IMR-90 (cell line): Measurements from ENCODE around the gene GOLGA6A. TPM values are rescaled to one million over a fixed set of nuclear protein-coding genes. Genes with fewer than 3 reads are reported as not detected.

Experiments used
- ATAC-seq: fragments of 200-7000 bp; cut with Tn5 transposase; 2 replicates; pipeline ENCODE4 v1.9.1; 2020; ENCODE audit warnings: low read depth, mild to moderate bottlenecking, moderate library complexity
- BruUV-seq: library from RNA; stranded (reverse); fragments of 400-500 nt; replicated peaks from 2 replicates; lab custom pipeline; 2021; lab: Mats Ljungman, UMichigan
- CTCF ChIA-PET: fragments of 300-600 bp; formaldehyde crosslinking; extraction: SDS; loops from one replicate; lab custom pipeline; 2021; ENCODE audit warnings: antibody characterized with exemption; lab: Yijun Ruan, JAX
- POLR2A ChIA-PET: fragments of 300-600 bp; sonication (Branson Sonifier 250); formaldehyde crosslinking; loops from one replicate; lab custom pipeline; 2022; ENCODE audit warnings: antibody characterized with exemption; ENCODE audit not compliant: unreplicated experiment; lab: Charles Lee
- DNase-seq: peaks from one replicate; pipeline ENCODE4 v3.0.0; 2013
- H2AFZ ChIP-seq: replicated peaks from 2 replicates; pipeline ENCODE3; 2013; ENCODE audit warnings: low read length, mild to moderate bottlenecking; ENCODE audit not compliant: poor library complexity
- H2AK5ac ChIP-seq: 2 replicates; pipeline ENCODE4 v1.6.1; 2013; ENCODE audit warnings: low read depth, low read length, inconsistent platforms
- H2AK9ac ChIP-seq: replicated peaks from 2 replicates; pipeline ENCODE3; 2013; ENCODE audit warnings: mild to moderate bottlenecking, low read depth, low read length, moderate library complexity; ENCODE audit not compliant: poor library complexity
- H2BK120ac ChIP-seq: 2 replicates; pipeline ENCODE4 v1.6.1; 2013; ENCODE audit warnings: low read depth, low read length, inconsistent platforms
- H2BK15ac ChIP-seq: 3 replicates; pipeline ENCODE4 v1.6.1; 2013; ENCODE audit warnings: low read depth, low read length, inconsistent platforms
- H2BK20ac ChIP-seq: 2 replicates; pipeline ENCODE4 v1.6.1; 2013; ENCODE audit warnings: low read depth, mild to moderate bottlenecking, inconsistent platforms, low read length, moderate library complexity
- H2BK5ac ChIP-seq: 2 replicates; pipeline ENCODE4 v1.6.1; 2013; ENCODE audit warnings: mild to moderate bottlenecking, low read depth, low read length, inconsistent platforms; ENCODE audit not compliant: poor library complexity, severe bottlenecking
- H3K14ac ChIP-seq: replicated peaks from 2 replicates; pipeline ENCODE4 v1.6.1; 2013; ENCODE audit warnings: low read depth, low read length, inconsistent platforms
- H3K18ac ChIP-seq: 2 replicates; pipeline ENCODE4 v1.6.1; 2013; ENCODE audit warnings: low read depth, low read length, control low read depth
- H3K23ac ChIP-seq: 2 replicates; pipeline ENCODE4 v1.6.1; 2013; ENCODE audit warnings: low read depth, low read length, inconsistent platforms
- H3K27ac ChIP-seq: 2 replicates; pipeline ENCODE4 v1.5.1; 2013; ENCODE audit warnings: mild to moderate bottlenecking, control low read depth, low read length; ENCODE audit not compliant: insufficient read depth
- H3K27me3 ChIP-seq: 2 replicates; pipeline ENCODE4 v1.6.1; 2013; ENCODE audit warnings: low read length; ENCODE audit not compliant: control insufficient read depth, insufficient read depth
- H3K36me3 ChIP-seq: 2 replicates; pipeline ENCODE4 v1.6.1; 2013; ENCODE audit warnings: low read length, mixed read lengths; ENCODE audit not compliant: control insufficient read depth, insufficient read depth
- H3K4ac ChIP-seq: 2 replicates; pipeline ENCODE4 v1.6.1; 2013; ENCODE audit warnings: low read depth, low read length, inconsistent platforms
- H3K4me1 ChIP-seq: 2 replicates; pipeline ENCODE4 v1.6.1; 2013; ENCODE audit warnings: low read length, mixed read lengths; ENCODE audit not compliant: control insufficient read depth, insufficient read depth
- H3K4me2 ChIP-seq: 2 replicates; pipeline ENCODE4 v1.6.1; 2013; ENCODE audit warnings: low read depth, mild to moderate bottlenecking, control low read depth, low read length, moderate library complexity
- H3K4me3 ChIP-seq: 2 replicates; pipeline ENCODE4 v1.5.1; 2013; ENCODE audit warnings: low read depth, mild to moderate bottlenecking, control low read depth, low read length, moderate library complexity; ENCODE audit not compliant: insufficient read depth
- H3K56ac ChIP-seq: 2 replicates; pipeline ENCODE4 v1.6.1; 2013; ENCODE audit warnings: low read length, inconsistent platforms; ENCODE audit not compliant: insufficient read depth; ENCODE audit errors: extremely low read depth
- H3K79me1 ChIP-seq, 2 experiments: 2 replicates each; pipeline ENCODE4 v1.6.1; 2013; ENCODE audit warnings: low read length in 2 of 2, inconsistent platforms in 1 of 2, low read depth in 1 of 2
- H3K9ac ChIP-seq: 2 replicates; pipeline ENCODE4 v1.6.1; 2013; ENCODE audit warnings: low read depth, low read length, control low read depth
- H3K9me1 ChIP-seq: 2 replicates; pipeline ENCODE4 v1.6.1; 2013; ENCODE audit warnings: low read length, inconsistent platforms; ENCODE audit not compliant: insufficient read depth
- H3K9me3 ChIP-seq: 2 replicates; pipeline ENCODE4 v1.6.1; 2013; ENCODE audit warnings: low read length; ENCODE audit not compliant: control insufficient read depth, insufficient read depth
- H4K20me1 ChIP-seq: 2 replicates; pipeline ENCODE4 v1.6.1; 2013; ENCODE audit warnings: low read length, inconsistent platforms; ENCODE audit not compliant: insufficient read depth
- H4K5ac ChIP-seq: 2 replicates; pipeline ENCODE4 v1.6.1; 2013; ENCODE audit warnings: mild to moderate bottlenecking, low read depth, low read length, control low read depth
- H4K8ac ChIP-seq, 2 experiments: 2 replicates each; pipeline ENCODE4 v1.6.1; 2013; ENCODE audit warnings: low read depth in 2 of 2, low read length in 2 of 2, control low read depth in 1 of 2, inconsistent platforms in 1 of 2
- H4K91ac ChIP-seq: 2 replicates; pipeline ENCODE4 v1.6.1; 2013; ENCODE audit warnings: low read depth, low read length, inconsistent platforms; ENCODE audit not compliant: insufficient read depth
- BHLHE40 ChIP-seq: fragments of 150-350 bp; IDR thresholded peaks from 2 replicates; pipeline ENCODE4 v1.6.1; 2016; ENCODE audit warnings: mild to moderate bottlenecking, low read depth, low read length
- CEBPB ChIP-seq: IDR thresholded peaks from 2 replicates; pipeline ENCODE4 v1.6.1; 2012; ENCODE audit warnings: low read depth, low read length, improper control_type of control experiment
- CHD1 ChIP-seq: IDR thresholded peaks from 2 replicates; pipeline ENCODE4 v1.6.1; 2012; ENCODE audit warnings: low read depth, low read length, improper control_type of control experiment
- CTCF ChIP-seq: conservative IDR thresholded peaks from 2 replicates; pipeline ENCODE4 v1.5.1; 2012; ENCODE audit warnings: mild to moderate bottlenecking, low read depth, low read length, improper control_type of control experiment
- ELK1 ChIP-seq: fragments of 150-350 bp; IDR thresholded peaks from 2 replicates; pipeline ENCODE4 v1.6.1; 2016; ENCODE audit warnings: low read depth, mild to moderate bottlenecking, low read length, moderate library complexity, borderline replicate concordance
- FOS ChIP-seq: fragments of 150-350 bp; IDR thresholded peaks from 2 replicates; pipeline ENCODE4 v1.6.1; 2016; ENCODE audit warnings: low read depth, low read length
- MAFK ChIP-seq: IDR thresholded peaks from 2 replicates; pipeline ENCODE4 v1.6.1; 2012; ENCODE audit warnings: low read depth, low read length, improper control_type of control experiment
- MAZ ChIP-seq: IDR thresholded peaks from 2 replicates; pipeline ENCODE4 v1.6.1; 2012; ENCODE audit warnings: low read depth, mild to moderate bottlenecking, low read length, improper control_type of control experiment, moderate library complexity, borderline replicate concordance
- MXI1 ChIP-seq: IDR thresholded peaks from 2 replicates; pipeline ENCODE4 v1.6.1; 2012; ENCODE audit warnings: low read depth, mild to moderate bottlenecking, low read length, moderate library complexity, borderline replicate concordance
- NFE2L2 ChIP-seq: fragments of 150-350 bp; IDR thresholded peaks from 2 replicates; pipeline ENCODE4 v1.6.1; 2016; ENCODE audit warnings: low read depth, mild to moderate bottlenecking, low read length
- POLR2A ChIP-seq: IDR thresholded peaks from 2 replicates; pipeline ENCODE4 v1.6.1; 2012; ENCODE audit warnings: mild to moderate bottlenecking, low read depth, low read length
- RAD21 ChIP-seq: IDR thresholded peaks from 2 replicates; pipeline ENCODE4 v1.6.1; 2012; ENCODE audit warnings: low read length, improper control_type of control experiment
- RCOR1 ChIP-seq: IDR thresholded peaks from 2 replicates; pipeline ENCODE4 v1.6.1; 2012; ENCODE audit warnings: mild to moderate bottlenecking, low read length, improper control_type of control experiment; ENCODE audit not compliant: insufficient replicate concordance
- RFX5 ChIP-seq: IDR thresholded peaks from 2 replicates; pipeline ENCODE4 v1.8.0; 2012; ENCODE audit warnings: low read depth, mild to moderate bottlenecking, low read length, moderate library complexity
- SMC3 ChIP-seq: fragments of 150-350 bp; IDR thresholded peaks from 2 replicates; pipeline ENCODE4 v1.6.1; 2016; ENCODE audit warnings: low read depth, mild to moderate bottlenecking, antibody characterized with exemption, low read length, moderate library complexity
- USF2 ChIP-seq: fragments of 150-350 bp; IDR thresholded peaks from 2 replicates; pipeline ENCODE4 v1.6.1; 2017; ENCODE audit warnings: mild to moderate bottlenecking, antibody characterized with exemption, low read length, low read depth
- WGBS, 2 experiments: methylation state at CpG; one replicate each; pipeline versions ENCODE4 v1.1.5 to v1.1.7; 2013; ENCODE audit warnings: missing lambda C conversion rate in 2 of 2; ENCODE audit not compliant: insufficient read length in 1 of 2; ENCODE audit errors: extremely low coverage in 2 of 2; 5-methylcytosine and 5-hydroxymethylcytosine counted together
- dilution Hi-C: fragments of 300-500 bp; cut with HindIII; formaldehyde crosslinking; loops from one replicate; pipeline ENCODE4 v1.14.3; 2018; ENCODE audit warnings: low sequenced_read_pairs; ENCODE audit not compliant: unreplicated experiment
- in situ Hi-C: fragments of 300-500 bp; cut with MboI; formaldehyde crosslinking; loops from 3 replicates; pipeline ENCODE4 v1.14.3; 2019; ENCODE audit warnings: low sequenced_read_pairs, inconsistent platforms, mixed read lengths
- intact Hi-C: fragments of 100-400 bp; cut with micrococcal nuclease; formaldehyde crosslinking; loops from 2 replicates; pipeline ENCODE4 v1.10.0; 2022
- polyA plus RNA-seq, 3 experiments: library from polyadenylated mRNA; depleted of rRNA; stranded (reverse); fragments of >200 nt; gene quantifications; 2 replicates each; pipeline ENCODE4 v1.2.3, GENCODE V29; 2012; ENCODE audit warnings: low replicate concordance in 1 of 3
- total RNA-seq: library from RNA; depleted of rRNA; stranded (reverse); fragments of >200 nt; gene quantifications from 2 replicates; pipeline ENCODE4 v1.2.3, GENCODE V29; 2012

Gene GOLGA6A
- total and polyA plus RNA-seq, 2 of the 4 experiments (the other 2 are of a cell fraction): not detected

- no peak overlapping the region for H4K5ac ChIP-seq
- H3K56ac ChIP-seq: no peak overlapping the region
- H2BK15ac ChIP-seq: no peak overlapping the region
- H3K4ac ChIP-seq: no peak overlapping the region
- no peaks in the 10 kb centered on the region for H3K27me3 ChIP-seq
- intact Hi-C loops: no loop called here
- no peaks in the 10 kb centered on the region for H3K9me3 ChIP-seq
- dilution Hi-C loops: no loop called here
- CTCF ChIA-PET: no interaction called here
- TF ChIP-seq MAFK: no peak
- TF ChIP-seq BHLHE40: no peak
- no peak for TF ChIP-seq MXI1
- no peak for TF ChIP-seq RAD21
- TF ChIP-seq CTCF: no peak
- TF ChIP-seq FOS: no peak
- no peak for TF ChIP-seq SMC3
- TF ChIP-seq CEBPB: no peak
- no peak for TF ChIP-seq MAZ
- TF ChIP-seq POLR2A: no peak
- TF ChIP-seq RCOR1: no peak
- TF ChIP-seq CHD1: no peak
- no peak for TF ChIP-seq NFE2L2
- TF ChIP-seq USF2: no peak
- no peak for TF ChIP-seq ELK1
- no peak for TF ChIP-seq RFX5
- peaks cover 17 to 67% of the 10 kb centered on the region in 2 experiments for H3K79me1 ChIP-seq
- H3K4me3 ChIP-seq: no peak overlapping the region
- no peak overlapping the region for H2BK20ac ChIP-seq
- H2AK5ac ChIP-seq: no peak overlapping the region
- H4K8ac ChIP-seq: no peak overlapping the region
- no peak overlapping the region for H2AK9ac ChIP-seq
- ATAC-seq (no peak), DNase-seq (no peak)
- H3K36me3 ChIP-seq: peaks cover 43% of the 10 kb centered on the region
- no peak overlapping the region for H3K14ac ChIP-seq
- H3K23ac ChIP-seq: no peak overlapping the region
- H3K4me1 ChIP-seq: peaks cover 14% of the 10 kb centered on the region
- H3K4me2 ChIP-seq: no peak overlapping the region
- no TSS peak for BruUV-seq
- WGBS, 2 experiments: 96% methylated on average over 56 of the region's 66 CpGs; no CpG with 5 or more reads in 1 of the 2 experiments
- no peak overlapping the region for H2AFZ ChIP-seq
- H3K9me1 ChIP-seq: peaks cover 28% of the 10 kb centered on the region
- H3K9ac ChIP-seq: no peak overlapping the region
- in situ Hi-C loops: no loop called here
- H2BK120ac ChIP-seq: no peak overlapping the region
- peaks cover 26% of the 10 kb centered on the region; the same call in 1 of the 2 replicates for H4K20me1 ChIP-seq
- H3K18ac ChIP-seq: no peak overlapping the region
- no peak overlapping the region for H2BK5ac ChIP-seq
- H4K91ac ChIP-seq: no peak overlapping the region
- no peak overlapping the region for H3K27ac ChIP-seq
- POLR2A ChIA-PET: no interaction called here
Measured at GRCh38 chr15:74022706-74023470, 59.5 kb downstream of the GOLGA6A start.
